H7 (cell line): ENCODE data around the gene APIP. TPM values are rescaled to one million over a fixed set of nuclear protein-coding genes. Genes with fewer than 3 reads are reported as not detected.
A peak's percentile ranks its signal among the peaks of the same experiment; 100 is the strongest.

Experiments used
- DNase-seq: peaks from one replicate; pipeline ENCODE4 v3.0.0; 2012
- H3K27me3 ChIP-seq: 2 replicates; pipeline ENCODE4 v1.6.0; 2011; ENCODE audit warnings: mild to moderate bottlenecking, low read length; ENCODE audit not compliant: control insufficient read depth, insufficient read depth
- H3K36me3 ChIP-seq: replicated peaks from 2 replicates; pipeline ENCODE4 v1.5.1; 2011; ENCODE audit warnings: low read length; ENCODE audit not compliant: control insufficient read depth, insufficient read depth
- H3K4me3 ChIP-seq: 2 replicates; pipeline ENCODE4 v1.5.1; 2011; ENCODE audit warnings: low read depth, mild to moderate bottlenecking, control low read depth, low read length, moderate library complexity; ENCODE audit not compliant: insufficient read depth
- total RNA-seq: library from RNA; depleted of rRNA; stranded (reverse); fragments of >200 nt; shearing (Covaris generic); gene quantifications from 2 replicates; pipeline ENCODE4 v1.2.3, GENCODE V29; 2014

Gene APIP
- total RNA-seq, 1 experiment from 2014 or later = 26.4 TPM

DNA sequence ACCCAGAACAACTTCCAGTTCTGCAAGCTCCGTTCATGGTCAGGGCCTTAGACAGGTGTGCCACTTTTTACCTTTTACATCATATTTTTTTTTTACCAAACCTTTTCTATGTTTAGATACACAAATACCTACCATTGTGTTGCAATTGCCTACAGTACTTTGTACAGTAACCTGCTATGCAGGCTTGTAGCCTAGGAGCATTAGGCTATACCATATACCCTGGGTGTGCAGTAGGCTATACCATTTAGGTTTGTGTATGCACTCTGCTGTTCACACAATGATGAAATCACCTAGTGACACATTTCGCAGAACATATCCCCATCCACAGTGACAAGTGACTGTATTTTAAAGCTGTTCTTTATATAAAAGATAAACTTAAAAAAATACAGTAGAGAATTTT lies 29.6 kb downstream of the APIP start:
- Histone ChIP-seq H3K27me3 (no peaks in the 10 kb centered on the region), H3K4me3 (no peak overlapping the region), H3K36me3 (no peaks in the 10 kb centered on the region)
- DNase-seq = no peak

GRCh38 chr11:34881900-34882299 lies 34.3 kb downstream of the APIP start:
- no peaks in the 10 kb centered on the region for H3K27me3 ChIP-seq
- no peak overlapping the region for H3K4me3 ChIP-seq
- H3K36me3 ChIP-seq = no peaks in the 10 kb centered on the region
- no peak for DNase-seq

DNA sequence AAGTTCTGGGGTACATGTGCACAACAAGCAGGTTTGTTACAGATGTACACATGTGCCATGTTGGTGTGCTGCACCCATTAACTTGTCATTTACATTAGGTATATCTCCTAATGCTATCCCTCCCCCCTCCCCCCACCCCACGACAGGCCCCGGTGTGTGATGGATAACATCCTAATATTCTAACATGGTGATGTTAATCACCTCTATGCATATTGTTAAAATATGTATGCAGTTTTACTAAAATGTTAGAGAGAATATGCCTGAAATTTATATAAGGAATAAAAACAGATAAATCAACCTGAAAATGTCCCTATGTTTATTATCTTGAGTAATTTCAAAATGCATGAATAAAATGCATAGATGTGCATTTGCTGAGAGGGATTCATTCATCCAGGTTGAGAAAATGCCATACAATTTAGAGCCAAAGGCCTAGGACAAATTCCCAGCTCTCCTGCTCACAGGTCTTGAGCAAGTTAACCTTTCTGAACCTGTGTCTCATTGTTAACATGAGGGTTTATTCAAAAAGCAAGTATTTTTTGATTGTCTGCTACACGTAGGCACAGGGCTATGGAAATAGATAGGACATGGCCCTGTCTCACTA lies 38.7 kb downstream of the APIP start:
- no peak for DNase-seq
- no peaks in the 10 kb centered on the region for H3K27me3 ChIP-seq
- no peaks in the 10 kb centered on the region for H3K36me3 ChIP-seq
- H3K4me3 ChIP-seq = no peak overlapping the region

GRCh38 chr11:34874202-34874601 lies 42.0 kb downstream of the APIP start:
- H3K4me3 ChIP-seq = no peak overlapping the region
- no peaks in the 10 kb centered on the region for H3K36me3 ChIP-seq
- DNase-seq = no peak
- H3K27me3 ChIP-seq = no peaks in the 10 kb centered on the region

DNA sequence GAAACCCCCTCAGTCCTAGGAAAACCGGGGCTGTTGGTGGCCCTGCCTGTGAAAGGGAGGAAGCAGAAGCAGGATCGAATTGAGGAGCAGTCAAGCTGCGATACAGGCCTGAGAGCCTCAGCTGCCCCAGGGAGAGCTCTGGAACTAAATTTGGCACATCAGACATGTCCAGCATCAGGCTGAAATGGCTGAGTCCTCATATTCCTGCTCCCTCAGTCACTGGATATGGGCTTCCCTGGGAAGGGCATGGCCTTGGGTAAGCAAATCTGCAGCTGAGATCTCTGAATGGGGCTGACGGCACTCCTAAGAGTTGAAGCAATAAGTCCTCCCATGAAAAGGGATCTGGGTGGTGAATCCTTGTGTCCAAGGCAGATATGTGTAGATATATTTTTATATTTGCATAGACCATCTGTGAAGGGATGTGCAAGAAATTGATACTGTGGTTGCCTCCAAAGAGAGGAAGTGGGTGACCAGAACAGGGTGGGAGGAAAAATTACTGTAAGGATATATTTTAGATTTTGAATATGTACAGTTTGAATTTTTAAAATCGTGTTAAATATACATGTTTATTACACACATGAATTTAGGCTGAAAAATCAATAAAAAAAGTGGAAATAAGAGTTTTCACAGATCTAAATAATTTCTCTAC lies 45.5 kb downstream of the APIP start:
- no peak overlapping the region for H3K4me3 ChIP-seq
- no peak for DNase-seq
- no peaks in the 10 kb centered on the region for H3K36me3 ChIP-seq
- no peaks in the 10 kb centered on the region for H3K27me3 ChIP-seq

DNA sequence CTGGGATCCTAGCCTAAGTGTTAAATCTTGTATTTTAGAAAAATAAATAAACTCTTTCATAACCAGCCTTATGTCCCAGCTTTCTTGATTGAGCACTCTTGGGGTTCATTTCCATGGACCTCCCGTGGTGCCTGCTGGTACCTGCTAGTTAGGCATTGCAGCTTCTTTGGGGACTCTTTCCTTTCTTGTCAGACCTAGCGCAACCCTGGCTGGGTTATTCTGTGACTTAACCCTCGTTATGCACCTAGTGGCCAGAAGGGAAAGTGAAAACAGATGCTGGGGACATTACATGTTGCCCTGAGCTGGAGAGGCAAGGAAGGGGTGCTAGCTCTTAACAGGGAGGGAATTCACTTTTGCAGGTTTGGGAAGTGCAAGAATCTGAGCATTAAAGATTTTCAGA lies 46.8 kb downstream of the APIP start:
- Histone ChIP-seq H3K36me3 (no peaks in the 10 kb centered on the region), H3K27me3 (no peaks in the 10 kb centered on the region), H3K4me3 (no peak overlapping the region)
- peak; percentile 43 for DNase-seq

- no peaks in the 10 kb centered on the region for H3K27me3 ChIP-seq
- no peak overlapping the region for H3K4me3 ChIP-seq
- no peak for DNase-seq
- H3K36me3 ChIP-seq = no peaks in the 10 kb centered on the region
Observed at GRCh38 chr11:34866375-34866774, 49.8 kb downstream of the APIP start.

GRCh38 chr11:34865261-34865660 lies 50.9 kb downstream of the APIP start:
- Histone ChIP-seq H3K27me3 (no peaks in the 10 kb centered on the region), H3K4me3 (no peak overlapping the region), H3K36me3 (no peaks in the 10 kb centered on the region)
- DNase-seq = no peak

GRCh38 chr11:34864424-34864823 lies 51.8 kb downstream of the APIP start:
- DNase-seq = no peak
- no peaks in the 10 kb centered on the region for H3K27me3 ChIP-seq
- no peak overlapping the region for H3K4me3 ChIP-seq
- no peaks in the 10 kb centered on the region for H3K36me3 ChIP-seq

GRCh38 chr11:34863048-34863447 lies 53.1 kb downstream of the APIP start:
- no peaks in the 10 kb centered on the region for H3K36me3 ChIP-seq
- H3K27me3 ChIP-seq = no peaks in the 10 kb centered on the region

GRCh38 chr11:34860518-34860917 lies 55.7 kb downstream of the APIP start:
- no peak overlapping the region for H3K4me3 ChIP-seq

More at GRCh38 chr11:34863048-34863447, 53.1 kb downstream of the APIP start:
- H3K4me3 ChIP-seq = no peak overlapping the region
- no peak for DNase-seq

DNA sequence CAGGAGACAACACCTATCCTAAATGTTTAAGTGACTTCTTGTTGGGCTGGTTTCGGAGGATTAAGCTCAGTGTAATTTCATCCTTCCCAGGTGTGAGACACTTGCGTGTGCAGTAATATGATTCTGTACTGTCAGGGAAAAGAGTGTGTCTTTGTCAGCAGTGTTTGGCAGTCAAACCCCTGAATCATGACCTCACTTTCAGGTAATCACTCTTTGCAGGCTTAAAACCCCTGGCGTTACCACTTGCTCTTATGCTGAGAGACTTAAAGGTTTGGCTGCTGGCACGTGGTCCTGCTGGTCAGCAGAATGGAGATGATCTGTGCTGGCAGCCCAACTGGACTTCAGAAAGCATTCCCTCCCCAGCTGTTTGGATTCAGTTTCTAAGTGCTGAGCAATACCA lies 56.1 kb downstream of the APIP start:
- Histone ChIP-seq H3K36me3 (no peaks in the 10 kb centered on the region), H3K4me3 (no peak overlapping the region), H3K27me3 (no peaks in the 10 kb centered on the region)
- DNase-seq = no peak

More at GRCh38 chr11:34860518-34860917, 55.7 kb downstream of the APIP start:
- Histone ChIP-seq H3K27me3 (no peaks in the 10 kb centered on the region), H3K36me3 (no peaks in the 10 kb centered on the region)
- DNase-seq = no peak

GRCh38 chr11:34859496-34859895 lies 56.7 kb downstream of the APIP start:
- no peak for DNase-seq

DNA sequence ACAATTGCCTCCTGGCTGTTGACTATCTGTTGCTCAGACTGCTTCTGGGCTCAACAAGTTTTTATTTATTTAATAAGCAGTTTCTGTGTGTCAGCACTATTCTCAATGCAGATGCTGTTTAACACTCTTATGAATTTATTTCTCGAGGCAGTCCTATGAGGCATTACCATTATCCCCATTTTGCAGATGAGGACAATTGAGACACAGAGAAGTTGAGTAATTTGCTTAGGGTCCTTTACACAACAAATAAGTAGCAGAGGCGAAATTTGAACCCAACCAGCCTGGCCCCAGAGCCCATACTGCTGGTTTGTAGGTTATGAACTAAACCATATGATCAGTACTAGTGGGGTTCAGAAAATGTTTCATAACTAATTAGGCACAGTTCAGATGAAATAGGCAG lies 58.7 kb downstream of the APIP start:
- no peak for DNase-seq
- no peaks in the 10 kb centered on the region for H3K36me3 ChIP-seq
- H3K4me3 ChIP-seq = no peak overlapping the region
- no peaks in the 10 kb centered on the region for H3K27me3 ChIP-seq

More at GRCh38 chr11:34859496-34859895, 56.7 kb downstream of the APIP start:
- Histone ChIP-seq H3K36me3 (no peaks in the 10 kb centered on the region), H3K4me3 (no peak overlapping the region), H3K27me3 (no peaks in the 10 kb centered on the region)

GRCh38 chr11:34856251-34856650 lies 59.9 kb downstream of the APIP start:
- no peak for DNase-seq
- Histone ChIP-seq H3K4me3 (no peak overlapping the region), H3K27me3 (no peaks in the 10 kb centered on the region), H3K36me3 (no peaks in the 10 kb centered on the region)

GRCh38 chr11:34855754-34856095 lies 60.5 kb downstream of the APIP start:
- no peak for DNase-seq
- no peak overlapping the region for H3K4me3 ChIP-seq
- no peaks in the 10 kb centered on the region for H3K27me3 ChIP-seq
- H3K36me3 ChIP-seq = no peaks in the 10 kb centered on the region
